ENCODE results near the gene PRKN. TPM values are rescaled to one million over a fixed set of nuclear protein-coding genes. Genes with fewer than 3 reads are reported as not detected.

The PRKN gene
- total RNA-seq, 1 experiment from 2014 or later = 0.46 TPM

DNA sequence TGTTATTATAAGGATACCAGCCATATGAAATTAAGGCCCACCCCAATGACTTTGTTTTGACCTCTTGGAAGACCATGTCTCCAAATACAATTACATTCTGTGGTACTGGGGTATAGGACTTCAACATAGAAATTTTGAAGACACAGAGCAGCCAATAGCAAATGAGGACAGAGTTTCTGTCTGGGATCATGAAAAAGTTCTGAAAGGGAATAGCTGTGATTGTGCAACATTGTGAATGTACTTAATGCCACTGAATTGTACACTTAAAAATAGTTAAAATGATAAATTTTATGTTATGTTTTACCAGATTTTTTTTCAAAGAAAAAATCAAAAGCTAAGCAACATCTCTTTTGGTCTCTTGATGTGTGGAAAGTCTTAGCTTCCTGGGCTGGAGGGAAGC, 1426.7 kb downstream of the PRKN start:
- intact Hi-C loops (cut with micrococcal nuclease; ENCODE audit: unreplicated experiment) (no loop called here), in situ Hi-C loops (cut with HindIII; ENCODE audit: low pct_unique_long_range_greater_than_20kb, low sequenced_read_pairs) (no loop called here)
- TF ChIP-seq TCF7L2 (IDR thresholded peaks at IDR 0.05; ENCODE audit: low read depth, low read length) = no peak
- TF ChIP-seq SIN3A (IDR thresholded peaks at IDR 0.05; ENCODE audit: borderline replicate concordance, insufficient read depth, low read depth, low read length) = no peak
- TF ChIP-seq POLR2AphosphoS5 (IDR thresholded peaks at IDR 0.05; ENCODE audit: low read depth, low read length) = no peak
- TF ChIP-seq, protein P1, sequence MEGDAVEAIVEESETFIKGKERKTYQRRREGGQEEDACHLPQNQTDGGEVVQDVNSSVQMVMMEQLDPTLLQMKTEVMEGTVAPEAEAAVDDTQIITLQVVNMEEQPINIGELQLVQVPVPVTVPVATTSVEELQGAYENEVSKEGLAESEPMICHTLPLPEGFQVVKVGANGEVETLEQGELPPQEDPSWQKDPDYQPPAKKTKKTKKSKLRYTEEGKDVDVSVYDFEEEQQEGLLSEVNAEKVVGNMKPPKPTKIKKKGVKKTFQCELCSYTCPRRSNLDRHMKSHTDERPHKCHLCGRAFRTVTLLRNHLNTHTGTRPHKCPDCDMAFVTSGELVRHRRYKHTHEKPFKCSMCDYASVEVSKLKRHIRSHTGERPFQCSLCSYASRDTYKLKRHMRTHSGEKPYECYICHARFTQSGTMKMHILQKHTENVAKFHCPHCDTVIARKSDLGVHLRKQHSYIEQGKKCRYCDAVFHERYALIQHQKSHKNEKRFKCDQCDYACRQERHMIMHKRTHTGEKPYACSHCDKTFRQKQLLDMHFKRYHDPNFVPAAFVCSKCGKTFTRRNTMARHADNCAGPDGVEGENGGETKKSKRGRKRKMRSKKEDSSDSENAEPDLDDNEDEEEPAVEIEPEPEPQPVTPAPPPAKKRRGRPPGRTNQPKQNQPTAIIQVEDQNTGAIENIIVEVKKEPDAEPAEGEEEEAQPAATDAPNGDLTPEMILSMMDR (IDR thresholded peaks at IDR 0.05) = no peak
- TF ChIP-seq, protein P2, sequence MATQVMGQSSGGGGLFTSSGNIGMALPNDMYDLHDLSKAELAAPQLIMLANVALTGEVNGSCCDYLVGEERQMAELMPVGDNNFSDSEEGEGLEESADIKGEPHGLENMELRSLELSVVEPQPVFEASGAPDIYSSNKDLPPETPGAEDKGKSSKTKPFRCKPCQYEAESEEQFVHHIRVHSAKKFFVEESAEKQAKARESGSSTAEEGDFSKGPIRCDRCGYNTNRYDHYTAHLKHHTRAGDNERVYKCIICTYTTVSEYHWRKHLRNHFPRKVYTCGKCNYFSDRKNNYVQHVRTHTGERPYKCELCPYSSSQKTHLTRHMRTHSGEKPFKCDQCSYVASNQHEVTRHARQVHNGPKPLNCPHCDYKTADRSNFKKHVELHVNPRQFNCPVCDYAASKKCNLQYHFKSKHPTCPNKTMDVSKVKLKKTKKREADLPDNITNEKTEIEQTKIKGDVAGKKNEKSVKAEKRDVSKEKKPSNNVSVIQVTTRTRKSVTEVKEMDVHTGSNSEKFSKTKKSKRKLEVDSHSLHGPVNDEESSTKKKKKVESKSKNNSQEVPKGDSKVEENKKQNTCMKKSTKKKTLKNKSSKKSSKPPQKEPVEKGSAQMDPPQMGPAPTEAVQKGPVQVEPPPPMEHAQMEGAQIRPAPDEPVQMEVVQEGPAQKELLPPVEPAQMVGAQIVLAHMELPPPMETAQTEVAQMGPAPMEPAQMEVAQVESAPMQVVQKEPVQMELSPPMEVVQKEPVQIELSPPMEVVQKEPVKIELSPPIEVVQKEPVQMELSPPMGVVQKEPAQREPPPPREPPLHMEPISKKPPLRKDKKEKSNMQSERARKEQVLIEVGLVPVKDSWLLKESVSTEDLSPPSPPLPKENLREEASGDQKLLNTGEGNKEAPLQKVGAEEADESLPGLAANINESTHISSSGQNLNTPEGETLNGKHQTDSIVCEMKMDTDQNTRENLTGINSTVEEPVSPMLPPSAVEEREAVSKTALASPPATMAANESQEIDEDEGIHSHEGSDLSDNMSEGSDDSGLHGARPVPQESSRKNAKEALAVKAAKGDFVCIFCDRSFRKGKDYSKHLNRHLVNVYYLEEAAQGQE (IDR thresholded peaks at IDR 0.05; ENCODE audit: insufficient read depth in 1 of 2, low read depth in 2 of 2, low read length in 1 of 2) = no peak
- Histone ChIP-seq H3K4me3 (ENCODE audit: low read depth in 2 of 2, low read length in 2 of 2) (no peak overlapping the region), H3K4me1 (ENCODE audit: control insufficient read depth, insufficient read depth, low read length) (no peaks in the 10 kb centered on the region), H3K9me3 (ENCODE audit: control insufficient read depth, insufficient read depth, low read depth, low read length) (no peaks in the 10 kb centered on the region; the same call in 1 of the 2 replicates), H3K27ac (ENCODE audit: low read length) (no peak overlapping the region), H3K27me3 (ENCODE audit: control insufficient read depth, insufficient read depth, low read length) (no peaks in the 10 kb centered on the region), H3K36me3 (ENCODE audit: control insufficient read depth, insufficient read depth, low read length) (no peaks in the 10 kb centered on the region)
- POLR2A ChIA-PET = no interaction called here
- CTCF ChIA-PET = interaction anchor here (0.6 kb wide), 1 partner anchor 23 kb away, joined by 3 read pairs; no protein-coding TSS in a partner anchor
- DNase-seq (ENCODE audit: low read depth, low spot score) = no peak
- BruUV-seq (replicated peaks) = no TSS peak
- ATAC-seq = no peak

DNA sequence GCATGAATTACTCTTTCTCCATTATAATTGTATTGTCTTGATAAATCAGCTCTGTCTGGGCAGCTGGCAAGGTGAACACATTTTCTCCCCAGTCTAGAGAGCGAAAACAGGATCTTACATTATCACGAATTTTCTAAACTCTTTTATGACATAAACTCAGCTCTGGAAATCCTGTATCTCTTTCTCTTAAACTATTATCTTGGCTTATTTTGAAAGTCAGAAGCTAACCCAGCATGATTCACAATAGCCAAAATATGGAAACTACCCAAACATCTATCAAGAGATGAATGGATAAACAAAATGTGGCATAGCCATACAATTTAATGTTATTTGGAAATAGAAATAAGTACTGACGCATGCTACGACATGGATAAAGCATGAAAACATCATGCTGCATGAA, 1427.8 kb downstream of the PRKN start:
- intact Hi-C loops (cut with micrococcal nuclease; ENCODE audit: unreplicated experiment) = no loop called here
- no TSS peak for BruUV-seq (replicated peaks)
- no peaks in the 10 kb centered on the region for H3K36me3 ChIP-seq (ENCODE audit: control insufficient read depth, insufficient read depth, low read length)
- no peaks in the 10 kb centered on the region for H3K27me3 ChIP-seq (ENCODE audit: control insufficient read depth, insufficient read depth, low read length)
- no peak overlapping the region for H3K4me3 ChIP-seq (ENCODE audit: low read depth in 2 of 2, low read length in 2 of 2)
- no peaks in the 10 kb centered on the region for H3K4me1 ChIP-seq (ENCODE audit: control insufficient read depth, insufficient read depth, low read length)
- TF ChIP-seq, protein P2 (IDR thresholded peaks at IDR 0.05; ENCODE audit: insufficient read depth in 1 of 2, low read depth in 2 of 2, low read length in 1 of 2) = no peak
- no peak for TF ChIP-seq POLR2AphosphoS5 (IDR thresholded peaks at IDR 0.05; ENCODE audit: low read depth, low read length)
- TF ChIP-seq SIN3A (IDR thresholded peaks at IDR 0.05; ENCODE audit: borderline replicate concordance, insufficient read depth, low read depth, low read length) = no peak
- TF ChIP-seq, protein P1 (IDR thresholded peaks at IDR 0.05) = no peak
- no peak for TF ChIP-seq TCF7L2 (IDR thresholded peaks at IDR 0.05; ENCODE audit: low read depth, low read length)
- ATAC-seq (no peak), DNase-seq (ENCODE audit: low read depth, low spot score) (no peak)
- ChIA-PET POLR2A (no interaction called here), CTCF (no interaction called here)
- H3K27ac ChIP-seq (ENCODE audit: low read length) = no peak overlapping the region
- in situ Hi-C loops (cut with HindIII; ENCODE audit: low pct_unique_long_range_greater_than_20kb, low sequenced_read_pairs) = no loop called here
- H3K9me3 ChIP-seq (ENCODE audit: control insufficient read depth, insufficient read depth, low read depth, low read length) = no peaks in the 10 kb centered on the region; the same call in 1 of the 2 replicates
